Peyer's patch (tissue), 4 donors: ENCODE measurements around the gene POU2F2.

ENCODE experiments used
- CTCF ChIP-seq, 6 experiments: fragments of 450-650 bp in 4 of 6; fragments of 200-600 bp in 2 of 6; sonication (generic) in 1 of 6; IDR thresholded peaks; one replicate each; pipeline ENCODE4 v1.5.1; 2017 to 2019; ENCODE audit warnings: antibody characterized with exemption in 6 of 6, mild to moderate bottlenecking in 3 of 6, moderate library complexity in 1 of 6
- POLR2A ChIP-seq, 2 donors: fragments of 450-650 bp; IDR thresholded peaks; one replicate each; pipeline ENCODE4 v1.5.1; 2017; ENCODE audit warnings: antibody characterized with exemption in 2 of 2, mild to moderate bottlenecking in 2 of 2, moderate library complexity in 2 of 2

- no peak for TF ChIP-seq CTCF (IDR thresholded peaks at IDR 0.05)
- no peak for TF ChIP-seq POLR2A (IDR thresholded peaks at IDR 0.05)
Measured at GRCh38 chr19:42078538-42079275, 53.5 kb downstream of the POU2F2 start.
